DND-41 (cell line): ENCODE measurements around the gene IL22RA1.

Experiments
- EZH2 ChIP-seq: IDR thresholded peaks from 3 replicates; pipeline ENCODE4 v1.6.1; 2012; ENCODE audit warnings: borderline replicate concordance, low read depth, mild to moderate bottlenecking, moderate library complexity, low read length, inconsistent platforms; ENCODE audit not compliant: severe bottlenecking
- TF ChIP-seq, protein P1 (sequence below): IDR thresholded peaks from 2 replicates; pipeline ENCODE4 v1.5.1; 2012; ENCODE audit warnings: borderline replicate concordance, low read length, moderate library complexity, mild to moderate bottlenecking; ENCODE audit not compliant: poor library complexity, severe bottlenecking; ENCODE audit errors: extremely low read depth

- TF ChIP-seq, protein P1, sequence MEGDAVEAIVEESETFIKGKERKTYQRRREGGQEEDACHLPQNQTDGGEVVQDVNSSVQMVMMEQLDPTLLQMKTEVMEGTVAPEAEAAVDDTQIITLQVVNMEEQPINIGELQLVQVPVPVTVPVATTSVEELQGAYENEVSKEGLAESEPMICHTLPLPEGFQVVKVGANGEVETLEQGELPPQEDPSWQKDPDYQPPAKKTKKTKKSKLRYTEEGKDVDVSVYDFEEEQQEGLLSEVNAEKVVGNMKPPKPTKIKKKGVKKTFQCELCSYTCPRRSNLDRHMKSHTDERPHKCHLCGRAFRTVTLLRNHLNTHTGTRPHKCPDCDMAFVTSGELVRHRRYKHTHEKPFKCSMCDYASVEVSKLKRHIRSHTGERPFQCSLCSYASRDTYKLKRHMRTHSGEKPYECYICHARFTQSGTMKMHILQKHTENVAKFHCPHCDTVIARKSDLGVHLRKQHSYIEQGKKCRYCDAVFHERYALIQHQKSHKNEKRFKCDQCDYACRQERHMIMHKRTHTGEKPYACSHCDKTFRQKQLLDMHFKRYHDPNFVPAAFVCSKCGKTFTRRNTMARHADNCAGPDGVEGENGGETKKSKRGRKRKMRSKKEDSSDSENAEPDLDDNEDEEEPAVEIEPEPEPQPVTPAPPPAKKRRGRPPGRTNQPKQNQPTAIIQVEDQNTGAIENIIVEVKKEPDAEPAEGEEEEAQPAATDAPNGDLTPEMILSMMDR, result no peak
- TF ChIP-seq EZH2, result no peak
Measured at GRCh38 chr1:24162201-24162600, 19.3 kb upstream of the IL22RA1 start.
